ENCODE results near the gene SPA17. TPM values are rescaled to one million over a fixed set of nuclear protein-coding genes. Genes with fewer than 3 reads are reported as not detected.

Gene SPA17
- polyA plus RNA-seq, 3 donors = 2.3 to 5.5 (median 2.8) TPM

DNA sequence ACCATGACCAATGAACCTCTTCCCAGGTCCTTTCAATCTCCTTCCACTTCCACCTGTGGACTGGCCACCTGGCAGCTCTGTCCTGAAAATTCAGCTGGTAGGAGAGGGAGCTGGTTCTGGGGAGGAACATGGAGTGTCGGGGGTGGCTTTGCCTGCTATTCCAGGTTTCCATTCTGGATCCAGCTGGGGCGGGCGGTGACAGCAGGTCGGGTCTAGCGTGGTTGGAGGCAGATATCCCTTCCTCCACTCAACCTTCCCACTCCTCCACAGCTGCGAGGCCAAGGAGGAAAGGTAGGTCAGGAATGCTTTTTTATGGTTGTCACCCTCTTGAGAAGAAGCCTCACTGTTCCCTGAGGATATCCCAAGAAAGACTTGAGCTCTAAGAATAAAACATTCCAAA lies 69.3 kb downstream of the SPA17 start:
- 64 to 97% (median 92%) methylated on average over 6 of the region's 6 CpGs for WGBS, 3 donors
- H3K27ac ChIP-seq (ENCODE audit: low read depth, low read length) = no peak overlapping the region

DNA sequence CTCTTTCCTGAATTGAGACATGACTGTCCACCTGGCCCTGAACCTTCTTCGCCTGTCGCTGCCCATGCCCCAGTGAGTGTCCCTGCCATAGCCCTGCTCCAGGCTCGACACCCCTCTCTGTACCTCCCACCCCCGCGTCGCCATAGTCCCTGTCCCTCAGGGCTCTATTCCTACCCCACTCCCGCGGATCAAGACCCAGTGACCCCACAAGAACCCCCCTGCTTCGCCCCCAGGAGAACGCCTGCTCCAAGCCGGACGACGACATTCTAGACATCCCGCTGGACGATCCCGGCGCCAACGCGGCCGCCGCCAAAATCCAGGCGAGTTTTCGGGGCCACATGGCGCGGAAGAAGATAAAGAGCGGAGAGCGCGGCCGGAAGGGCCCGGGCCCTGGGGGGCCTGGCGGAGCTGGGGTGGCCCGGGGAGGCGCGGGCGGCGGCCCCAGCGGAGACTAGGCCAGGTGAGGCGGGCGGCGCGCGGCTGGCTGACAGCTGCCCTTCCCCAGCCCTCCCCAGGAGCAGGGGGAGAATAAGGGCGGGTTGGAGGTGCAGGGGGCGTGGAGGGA lies 71.6 kb downstream of the SPA17 start:
- WGBS, 3 donors = 20 to 71% (median 66%) methylated on average over 44 of the region's 44 CpGs
- no peak overlapping the region for H3K27ac ChIP-seq (ENCODE audit: low read depth, low read length)

DNA sequence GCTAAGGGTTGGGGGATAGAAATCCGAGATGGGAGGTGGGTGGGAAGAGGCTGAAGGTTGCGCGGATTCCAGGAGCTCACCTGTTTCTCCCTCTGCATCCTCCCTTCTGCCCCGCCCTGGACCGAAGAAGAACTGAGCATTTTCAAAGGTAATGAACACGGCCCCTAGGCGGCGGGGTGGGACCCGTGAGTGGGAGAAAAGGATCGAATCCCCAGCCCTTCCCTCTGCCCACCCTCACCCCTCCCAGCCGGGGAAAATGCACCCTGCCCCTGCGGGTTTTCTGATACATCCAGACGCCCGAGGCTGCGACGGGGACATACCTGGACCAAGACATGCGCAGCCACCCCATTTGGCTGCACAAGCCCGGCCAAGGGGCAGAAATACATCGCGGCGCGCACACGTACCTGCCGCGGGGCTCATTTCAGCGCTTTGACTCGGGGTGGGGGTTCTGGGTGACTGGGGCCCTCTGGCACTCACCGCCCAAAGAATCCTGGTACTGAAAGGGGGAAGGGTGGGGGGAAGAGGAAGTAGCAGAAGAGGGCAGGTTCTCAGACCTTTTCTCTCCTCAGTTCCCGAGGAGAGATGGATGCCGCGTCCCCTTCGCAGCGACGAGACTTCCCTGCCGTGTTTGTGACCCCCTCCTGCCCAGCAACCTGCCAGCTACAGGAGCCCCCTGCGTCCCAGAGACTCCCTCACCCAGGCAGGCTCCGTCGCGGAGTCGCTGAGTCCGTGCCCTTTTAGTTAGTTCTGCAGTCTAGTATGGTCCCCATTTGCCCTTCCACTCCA lies 72.3 kb downstream of the SPA17 start:
- no peak overlapping the region for H3K27ac ChIP-seq (ENCODE audit: low read depth, low read length)
- 8 to 24% (median 20%) methylated on average over 40 to 41 of the region's 41 CpGs for WGBS, 3 donors

DNA sequence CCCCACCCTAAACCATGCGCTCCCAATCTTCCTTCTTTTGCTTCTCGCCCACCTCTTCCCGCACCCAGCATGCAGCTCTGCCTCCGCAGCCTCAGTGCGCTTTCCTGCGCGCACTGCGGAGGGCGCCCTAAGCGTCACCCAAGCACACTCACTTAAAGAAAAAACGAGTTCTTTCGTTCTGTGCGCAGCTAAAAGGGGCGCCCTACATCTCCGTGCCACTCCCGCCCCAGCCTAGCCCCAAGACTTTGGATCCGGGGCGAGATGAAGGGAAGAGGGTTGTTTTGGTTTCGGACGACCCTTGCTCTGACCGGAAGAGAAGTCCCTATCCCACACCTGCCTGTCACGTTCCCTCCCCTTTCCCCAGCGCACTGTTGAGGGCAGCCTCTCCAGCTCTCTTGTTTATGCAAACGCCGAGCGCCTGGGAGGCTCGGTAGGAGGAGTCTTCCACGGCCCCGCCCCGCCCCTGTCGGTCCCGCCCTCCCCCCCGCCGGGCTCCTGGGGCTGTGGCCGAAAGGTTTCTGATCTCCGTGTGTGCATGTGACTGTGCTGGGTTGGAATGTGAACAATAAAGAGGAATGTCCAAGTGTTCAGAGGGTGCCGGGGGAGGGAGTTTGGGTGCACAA lies 73.0 kb downstream of the SPA17 start:
- H3K27ac ChIP-seq (ENCODE audit: low read depth, low read length) = no peak overlapping the region
- 4 to 9% (median 7%) methylated on average over 37 of the region's 37 CpGs for WGBS, 3 donors

Other genes starting within 250 kb of the SPA17 start
- not detected for gene OR8B4, start 249.0 kb upstream of the SPA17 start, polyA plus RNA-seq
- not detected for gene OR8B8, start 228.2 kb upstream of the SPA17 start, polyA plus RNA-seq
- not detected for gene OR8B12, start 130.2 kb upstream of the SPA17 start, polyA plus RNA-seq
- under 1 TPM in 1 of 3 donors, not detected in 2; under 0.01 TPM for gene OR8A1, start 103.9 kb upstream of the SPA17 start, polyA plus RNA-seq
- not detected for gene PANX3, start 62.5 kb upstream of the SPA17 start, polyA plus RNA-seq
- 10 to 100 TPM; 14.7 to 26.1 (median 25.9) TPM for gene TBRG1, start 51.0 kb upstream of the SPA17 start, polyA plus RNA-seq
- gene SIAE, start 165 bp upstream of the SPA17 start, polyA plus RNA-seq = 10 to 100 TPM in 2 of 3 donors, 1 to 10 TPM in 1; 7.1 to 13.8 (median 11.0) TPM
- gene NRGN, start 66.0 kb downstream of the SPA17 start, polyA plus RNA-seq = 10 to 100 TPM in 1 of 3 donors, 1 to 10 TPM in 2; 1.2 to 17.0 (median 5.3) TPM
- 10 to 100 TPM in 1 of 3 donors, 1 to 10 TPM in 2; 1.2 to 36.1 (median 3.5) TPM for gene VSIG2, start 78.4 kb downstream of the SPA17 start, polyA plus RNA-seq
- gene ESAM, start 88.4 kb downstream of the SPA17 start, polyA plus RNA-seq = 100 to 1,000 TPM in 1 of 3 donors, 10 to 100 TPM in 2; 17.6 to 116 (median 53.3) TPM
- gene MSANTD2, start 126.5 kb downstream of the SPA17 start, polyA plus RNA-seq = 1 to 10 TPM; 4.8 to 6.1 (median 5.3) TPM
- 10 to 100 TPM in 2 of 3 donors, 1 to 10 TPM in 1; 5.2 to 44.8 (median 21.7) TPM for gene ROBO3, start 191.5 kb downstream of the SPA17 start, polyA plus RNA-seq
- 10 to 100 TPM in 2 of 3 donors, 1 to 10 TPM in 1; 3.7 to 61.0 (median 41.9) TPM for gene ROBO4, start 224.0 kb downstream of the SPA17 start, polyA plus RNA-seq
- 1 to 10 TPM in 1 of 3 donors, under 1 TPM in 2; 0.28 to 2.3 (median 0.34) TPM for gene HEPN1, start 245.3 kb downstream of the SPA17 start, polyA plus RNA-seq

Data from adipose tissue (tissue), 3 donors.